ENCODE data around the gene URB2.
"Not testable (repeated sequence)": the region's sequence is repeated elsewhere in the genome, so short reads cannot be mapped to it uniquely, and the experiment has no call there.

GRCh38 chr1:229622641-229623120 lies 3.4 kb upstream of the URB2 start:
- not testable (repeated sequence) for TF ChIP-seq CTCF (conservative IDR thresholded peaks at IDR 0.05); ZFX (IDR thresholded peaks at IDR 0.05)
